Natural killer cell (primary cell): ENCODE results near the gene ZNF646. TPM values are rescaled to one million over a fixed set of nuclear protein-coding genes. Genes with fewer than 3 reads are reported as not detected.

Experiments used
- ATAC-seq, 3 donors: fragments of 150-1000 bp in 2 of 3; fragments of 200-7000 bp in 1 of 3; cut with Tn5 transposase; 1 replicate in 1 of 3; 2 replicates in 2 of 3; pipeline ENCODE4 v1.10.0; 2021; ENCODE audit warnings: mild to moderate bottlenecking in 2 of 3, moderate library complexity in 2 of 3
- DNase-seq, 2 donors: peaks; one replicate each; pipeline versions ENCODE4 v3.0.0 to v3.0.0-alpha.2; 2013 to 2021; ENCODE audit warnings: mixed read lengths in 1 of 2
- H3K27ac ChIP-seq: one replicate; pipeline ENCODE4 v1.5.1; 2013; ENCODE audit warnings: mild to moderate bottlenecking, low read length
- H3K27me3 ChIP-seq: one replicate; pipeline ENCODE4 v1.6.1; 2013; ENCODE audit warnings: low read length; ENCODE audit not compliant: control insufficient read depth, insufficient read depth
- H3K36me3 ChIP-seq: one replicate; pipeline ENCODE4 v1.6.1; 2013; ENCODE audit warnings: low read length; ENCODE audit not compliant: control insufficient read depth, insufficient read depth
- H3K4me1 ChIP-seq: one replicate; pipeline ENCODE4 v1.6.1; 2013; ENCODE audit warnings: low read length; ENCODE audit not compliant: control insufficient read depth, insufficient read depth
- H3K4me3 ChIP-seq: one replicate; pipeline ENCODE4 v1.5.1; 2013; ENCODE audit warnings: low read length
- H3K9me3 ChIP-seq: one replicate; pipeline ENCODE4 v1.6.1; 2013; ENCODE audit warnings: low read length; ENCODE audit not compliant: control insufficient read depth, insufficient read depth
- H3K27ac Mint-ChIP-seq, 2 donors: one replicate each; pipeline ENCODE4 v1.8.0; 2022; ENCODE audit warnings: mild to moderate bottlenecking in 2 of 2, mixed read lengths in 2 of 2, moderate library complexity in 1 of 2
- H3K27me3 Mint-ChIP-seq, 2 donors: one replicate each; pipeline ENCODE4 v1.8.0; 2022; ENCODE audit warnings: low read depth in 2 of 2, mixed read lengths in 2 of 2
- H3K36me3 Mint-ChIP-seq: one replicate; pipeline ENCODE4 v1.8.0; 2022; ENCODE audit warnings: mixed read lengths
- H3K4me1 Mint-ChIP-seq, 2 donors: one replicate each; pipeline ENCODE4 v1.8.0; 2022; ENCODE audit warnings: mixed read lengths in 2 of 2
- H3K4me3 Mint-ChIP-seq: one replicate; pipeline ENCODE4 v1.8.0; 2022; ENCODE audit warnings: mild to moderate bottlenecking, moderate library complexity, mixed read lengths
- H3K9me3 Mint-ChIP-seq, 2 donors: one replicate each; pipeline ENCODE4 v1.8.0; 2022; ENCODE audit warnings: mixed read lengths in 2 of 2
- CTCF ChIP-seq: fragments of 200-600 bp; IDR thresholded peaks from one replicate; pipeline ENCODE4 v1.8.0; 2022; ENCODE audit warnings: antibody characterized with exemption
- WGBS: methylation state at CpG from one replicate; pipeline ENCODE4 v1.1.7; 2013; ENCODE audit warnings: missing lambda C conversion rate; ENCODE audit not compliant: insufficient coverage; 5-methylcytosine and 5-hydroxymethylcytosine counted together
- intact Hi-C: fragments of 100-400 bp; cut with micrococcal nuclease; formaldehyde crosslinking; loops from one replicate; pipeline ENCODE4 v1.14.2; 2022
- total RNA-seq, 4 donors: library from RNA; stranded (reverse); fragments of 120-200 nt in 1 of 4; gene quantifications; one replicate each; pipeline versions ENCODE4 v1.2.3 to v1.2.4, GENCODE V29; 2013 to 2022

ZNF646 gene
- total RNA-seq, 3 donors from 2014 or later (not counting 1 experiment from before 2014, with no cell fraction given): 22.0 to 31.1 (median 30.1) TPM

- TF ChIP-seq CTCF: no peak
- Histone ChIP-seq H3K36me3 (peaks cover 23% of the 10 kb centered on the region), H3K4me3 (peak overlapping the region; percentile 92), H3K9me3 (no peaks in the 10 kb centered on the region), H3K27me3 (no peaks in the 10 kb centered on the region), H3K27ac (peak overlapping the region; percentile 89), H3K4me1 (peaks cover 23% of the 10 kb centered on the region)
- H3K4me1 Mint-ChIP-seq: peaks cover 45 to 49% of the 10 kb centered on the region in 2 donors
- peak; percentile 88 to 89 for DNase-seq
- peak overlapping the region; percentile 95 to 97 for H3K27ac Mint-ChIP-seq
- peak; percentile 49 to 76 (median 58) for ATAC-seq
- H3K36me3 Mint-ChIP-seq: peaks cover 7% of the 10 kb centered on the region
- intact Hi-C loops: loop anchor here (1.0 kb wide), 1 partner anchor 40 kb away; the partner anchor contains the start of gene STX4
- H3K9me3 Mint-ChIP-seq: no peaks in the 10 kb centered on the region
- under 1% methylated on average over 83 of the region's 83 CpGs for WGBS
- H3K4me3 Mint-ChIP-seq: peak overlapping the region; percentile 97
- H3K27me3 Mint-ChIP-seq: no peaks in the 10 kb centered on the region
Observed at GRCh38 chr16:31073142-31073969, 866 bp upstream of the ZNF646 start.

GRCh38 chr16:31074814-31075183, 577 bp downstream of the ZNF646 start:
- Mint-ChIP-seq H3K36me3 (peaks cover 7% of the 10 kb centered on the region), H3K27ac (peak overlapping the region; percentile 95 to 97), H3K27me3 (no peaks in the 10 kb centered on the region), H3K4me1 (peaks cover 46 to 54% of the 10 kb centered on the region in 2 donors), H3K4me3 (peak overlapping the region; percentile 97), H3K9me3 (no peaks in the 10 kb centered on the region)
- Histone ChIP-seq H3K27me3 (no peaks in the 10 kb centered on the region), H3K4me3 (peak overlapping the region; percentile 92), H3K4me1 (peaks cover 35% of the 10 kb centered on the region), H3K9me3 (no peaks in the 10 kb centered on the region), H3K27ac (peak overlapping the region; percentile 89), H3K36me3 (peaks cover 37% of the 10 kb centered on the region)
- DNase-seq (no peak), ATAC-seq (no peak)
- under 1% methylated on average over 7 of the region's 7 CpGs for WGBS
- intact Hi-C loops: loop anchor here (1.0 kb wide), 2 partner anchors 21 to 43 kb away; partner anchors contain the start of gene KAT8
- TF ChIP-seq CTCF: no peak

- no peak overlapping the region for H3K27ac ChIP-seq
- Mint-ChIP-seq H3K27ac (peak overlapping the region; percentile 95 to 97), H3K27me3 (no peaks in the 10 kb centered on the region), H3K4me1 (peaks cover 51 to 67% of the 10 kb centered on the region in 2 donors), H3K4me3 (peak overlapping the region; percentile 28), H3K36me3 (peaks cover 7% of the 10 kb centered on the region), H3K9me3 (no peaks in the 10 kb centered on the region)
- DNase-seq (no peak), ATAC-seq (no peak)
- intact Hi-C loops: no loop called here
- H3K9me3 ChIP-seq: no peaks in the 10 kb centered on the region
- whole genome bisulfite sequencing: 87% methylated on average over 16 of the region's 16 CpGs
- H3K27me3 ChIP-seq: no peaks in the 10 kb centered on the region
- no peak for TF ChIP-seq CTCF
- H3K4me3 ChIP-seq: no peak overlapping the region
- H3K36me3 ChIP-seq: peaks cover 52% of the 10 kb centered on the region
- peaks cover 49% of the 10 kb centered on the region for H3K4me1 ChIP-seq
Observed at GRCh38 chr16:31076319-31076718, 2.1 kb downstream of the ZNF646 start.
